Measurements from ENCODE around the gene CSTF1. TPM values are rescaled to one million over a fixed set of nuclear protein-coding genes. Genes with fewer than 3 reads are reported as not detected.

Gene CSTF1
- total and polyA plus RNA-seq, 2 of the 4 experiments (the other 2 are of a cell fraction), result 48.8 to 105 TPM

DNA sequence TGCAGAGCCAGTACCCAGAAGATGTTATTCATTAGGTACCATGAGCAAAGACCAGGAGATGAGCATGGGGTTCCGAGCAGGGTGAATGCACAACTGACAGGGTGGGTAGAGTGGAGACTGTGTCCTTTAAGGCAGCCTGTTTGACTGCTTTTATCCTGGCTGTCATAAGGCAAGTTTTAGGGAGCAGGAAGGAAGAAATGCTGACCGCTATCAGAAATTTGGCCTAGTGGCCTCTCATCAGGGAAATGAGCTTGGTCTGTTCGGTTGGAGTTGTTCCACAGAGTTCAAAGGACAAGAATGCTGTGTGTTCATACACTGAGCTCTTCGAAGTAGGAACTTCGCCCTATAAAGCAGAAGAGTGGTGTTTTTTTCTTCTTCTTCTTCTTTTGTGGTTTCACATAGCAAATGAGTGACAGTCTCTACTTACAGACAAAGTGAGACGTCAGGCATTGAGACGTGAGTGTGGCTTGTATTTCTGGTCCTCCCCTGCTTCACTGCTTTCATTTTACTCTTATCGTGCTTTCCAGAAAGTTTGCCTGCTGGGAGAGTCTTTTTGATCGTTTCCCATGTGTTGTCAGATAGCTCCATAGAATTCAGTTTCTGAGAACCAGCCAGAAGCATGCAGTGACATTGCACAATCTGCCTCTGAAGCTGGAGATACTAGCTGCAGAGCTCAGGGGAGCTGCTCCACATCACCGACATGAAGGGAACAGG, 19.5 kb downstream of the CSTF1 start, which contains the start of gene CASS4:
Gene CASS4, plus strand, starts transcription at position 502 of the 714 bp plus-strand sequence. Its CDS starts 199 bp downstream, at position 701.
- POLR2A ChIA-PET (ENCODE audit: unreplicated experiment), result interaction anchor here (0.8 to 1.4 kb wide), 6 partner anchors 10 to 57 kb away, joined by 3 to 10 read pairs (median 4); partner anchors contain the start of gene RTF2
- peak within 1 kb of the TSS; percentile 98 for H4K91ac ChIP-seq (ENCODE audit: insufficient read depth, low read depth, low read length)
- H3K4me2 ChIP-seq (ENCODE audit: low read depth, low read length), result peak within 1 kb of the TSS; percentile 88
- intact Hi-C loops (cut with micrococcal nuclease) (no loop called here), in situ Hi-C loops (cut with MboI; ENCODE audit: low sequenced_read_pairs) (no loop called here), dilution Hi-C loops (cut with HindIII; ENCODE audit: low sequenced_read_pairs, unreplicated experiment) (no loop called here)
- H3K4me3 ChIP-seq (ENCODE audit: insufficient read depth, low read depth, low read length), result peak within 1 kb of the TSS; percentile 47
- peak within 1 kb of the TSS; percentile 94 for H3K23ac ChIP-seq (ENCODE audit: low read depth, low read length)
- ATAC-seq (ENCODE audit: low read depth) (peak; percentile 47), DNase-seq (peak; percentile 89)
- peak within 1 kb of the TSS; percentile 91 for H3K9ac ChIP-seq (ENCODE audit: low read depth, low read length)
- H4K20me1 ChIP-seq (ENCODE audit: insufficient read depth, low read length), result no peaks in the 10 kb centered on the region
- H3K18ac ChIP-seq (ENCODE audit: low read depth, low read length), result peak within 1 kb of the TSS; percentile 96
- peaks cover 26 to 47% of the 10 kb centered on the region in 2 experiments for H3K79me1 ChIP-seq (ENCODE audit: low read depth in 1 of 2, low read length in 2 of 2)
- H3K9me1 ChIP-seq (ENCODE audit: insufficient read depth, low read length), result peaks cover 13% of the 10 kb centered on the region
- peak within 1 kb of the TSS; percentile 79 for H2BK15ac ChIP-seq (ENCODE audit: low read depth, low read length)
- H2BK120ac ChIP-seq (ENCODE audit: low read depth, low read length), result peak within 1 kb of the TSS; percentile 97
- TF ChIP-seq MXI1 (IDR thresholded peaks at IDR 0.05; ENCODE audit: borderline replicate concordance, low read depth, low read length), result peak; percentile 59; the same call in 1 of the 2 replicates
- no peak for TF ChIP-seq USF2 (IDR thresholded peaks at IDR 0.05; ENCODE audit: low read depth, low read length)
- TF ChIP-seq MAZ (IDR thresholded peaks at IDR 0.05; ENCODE audit: borderline replicate concordance, low read depth, low read length), result no peak
- TF ChIP-seq CEBPB (IDR thresholded peaks at IDR 0.05; ENCODE audit: low read depth, low read length), result peak; percentile 99
- no peak for TF ChIP-seq SMC3 (IDR thresholded peaks at IDR 0.05; ENCODE audit: low read depth, low read length)
- TF ChIP-seq CHD1 (IDR thresholded peaks at IDR 0.05; ENCODE audit: low read depth, low read length), result no peak; the same call in 1 of the 2 replicates
- peak; percentile 35; the same call in 1 of the 2 replicates for TF ChIP-seq NFE2L2 (IDR thresholded peaks at IDR 0.05; ENCODE audit: low read depth, low read length)
- no peak for TF ChIP-seq RCOR1 (IDR thresholded peaks at IDR 0.05; ENCODE audit: insufficient replicate concordance, low read length)
- peak; percentile 42 for TF ChIP-seq BHLHE40 (IDR thresholded peaks at IDR 0.05; ENCODE audit: low read depth, low read length)
- TF ChIP-seq POLR2A (IDR thresholded peaks at IDR 0.05; ENCODE audit: low read depth, low read length), result peak; percentile 64; the same call in 1 of the 2 replicates
- peak; percentile 21; the same call in 1 of the 2 replicates for TF ChIP-seq MAFK (IDR thresholded peaks at IDR 0.05; ENCODE audit: low read depth, low read length)
- TF ChIP-seq RAD21 (IDR thresholded peaks at IDR 0.05; ENCODE audit: low read length), result no peak
- 0 out of 2 replicates have a peak, but pooled peaks have one; percentile 17 for TF ChIP-seq FOS (IDR thresholded peaks at IDR 0.05; ENCODE audit: low read depth, low read length)
- TF ChIP-seq, protein P1, sequence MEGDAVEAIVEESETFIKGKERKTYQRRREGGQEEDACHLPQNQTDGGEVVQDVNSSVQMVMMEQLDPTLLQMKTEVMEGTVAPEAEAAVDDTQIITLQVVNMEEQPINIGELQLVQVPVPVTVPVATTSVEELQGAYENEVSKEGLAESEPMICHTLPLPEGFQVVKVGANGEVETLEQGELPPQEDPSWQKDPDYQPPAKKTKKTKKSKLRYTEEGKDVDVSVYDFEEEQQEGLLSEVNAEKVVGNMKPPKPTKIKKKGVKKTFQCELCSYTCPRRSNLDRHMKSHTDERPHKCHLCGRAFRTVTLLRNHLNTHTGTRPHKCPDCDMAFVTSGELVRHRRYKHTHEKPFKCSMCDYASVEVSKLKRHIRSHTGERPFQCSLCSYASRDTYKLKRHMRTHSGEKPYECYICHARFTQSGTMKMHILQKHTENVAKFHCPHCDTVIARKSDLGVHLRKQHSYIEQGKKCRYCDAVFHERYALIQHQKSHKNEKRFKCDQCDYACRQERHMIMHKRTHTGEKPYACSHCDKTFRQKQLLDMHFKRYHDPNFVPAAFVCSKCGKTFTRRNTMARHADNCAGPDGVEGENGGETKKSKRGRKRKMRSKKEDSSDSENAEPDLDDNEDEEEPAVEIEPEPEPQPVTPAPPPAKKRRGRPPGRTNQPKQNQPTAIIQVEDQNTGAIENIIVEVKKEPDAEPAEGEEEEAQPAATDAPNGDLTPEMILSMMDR (conservative IDR thresholded peaks at IDR 0.05; ENCODE audit: low read depth, low read length), result no peak
- TSS peak; percentile 72 for BruUV-seq (replicated peaks)
- peaks cover 20% of the 10 kb centered on the region for H3K4me1 ChIP-seq (ENCODE audit: control insufficient read depth, insufficient read depth, low read length)
- H3K4ac ChIP-seq (ENCODE audit: low read depth, low read length), result peak within 1 kb of the TSS; percentile 97
- H2AK5ac ChIP-seq (ENCODE audit: low read depth, low read length), result peak within 1 kb of the TSS; percentile 92
- H3K14ac ChIP-seq (replicated peaks; ENCODE audit: low read depth, low read length), result peak within 1 kb of the TSS; percentile 95
- H4K8ac ChIP-seq (ENCODE audit: low read depth in 2 of 2, low read length in 2 of 2), result peak within 1 kb of the TSS; percentile 89 to 93
- H3K9me3 ChIP-seq (ENCODE audit: control insufficient read depth, insufficient read depth, low read length), result no peaks in the 10 kb centered on the region
- CTCF ChIA-PET, result interaction anchor here (1.5 kb wide), 1 partner anchor 11 kb away, joined by 3 read pairs; no protein-coding TSS in a partner anchor
- H3K27ac ChIP-seq (ENCODE audit: insufficient read depth, low read length), result peak within 1 kb of the TSS; percentile 100
- H2BK20ac ChIP-seq (ENCODE audit: low read depth, low read length), result peak within 1 kb of the TSS; percentile 96
- peaks cover 11% of the 10 kb centered on the region for H3K36me3 ChIP-seq (ENCODE audit: control insufficient read depth, insufficient read depth, low read length)
- H3K27me3 ChIP-seq (ENCODE audit: control insufficient read depth, insufficient read depth, low read length), result no peaks in the 10 kb centered on the region
- peak within 1 kb of the TSS; percentile 71 for H2AFZ ChIP-seq (replicated peaks; ENCODE audit: low read length, poor library complexity)
- H4K5ac ChIP-seq (ENCODE audit: low read depth, low read length), result peak within 1 kb of the TSS; percentile 99
- 8% methylated on average over 2 of the region's 10 CpGs; no CpG with 5 or more reads in 1 of the 2 experiments for WGBS, 2 experiments (ENCODE audit: extremely low coverage in 2 of 2, insufficient read length in 1 of 2)
- peak within 1 kb of the TSS; percentile 63 for H2AK9ac ChIP-seq (replicated peaks; ENCODE audit: low read depth, low read length, poor library complexity)
- H2BK5ac ChIP-seq (ENCODE audit: low read depth, low read length, poor library complexity, severe bottlenecking), result peak within 1 kb of the TSS; percentile 96
- peak within 1 kb of the TSS; percentile 96 for H3K56ac ChIP-seq (ENCODE audit: extremely low read depth, insufficient read depth, low read length)
